ENCODE results near the gene FBL.
"Not testable (repeated sequence)": the region's sequence is repeated elsewhere in the genome, so short reads cannot be mapped to it uniquely, and the experiment has no call there.

Gene FBL

GRCh38 chr19:39820696-39821095, 25.5 kb downstream of the FBL start:
- no peak for DNase-seq

DNA sequence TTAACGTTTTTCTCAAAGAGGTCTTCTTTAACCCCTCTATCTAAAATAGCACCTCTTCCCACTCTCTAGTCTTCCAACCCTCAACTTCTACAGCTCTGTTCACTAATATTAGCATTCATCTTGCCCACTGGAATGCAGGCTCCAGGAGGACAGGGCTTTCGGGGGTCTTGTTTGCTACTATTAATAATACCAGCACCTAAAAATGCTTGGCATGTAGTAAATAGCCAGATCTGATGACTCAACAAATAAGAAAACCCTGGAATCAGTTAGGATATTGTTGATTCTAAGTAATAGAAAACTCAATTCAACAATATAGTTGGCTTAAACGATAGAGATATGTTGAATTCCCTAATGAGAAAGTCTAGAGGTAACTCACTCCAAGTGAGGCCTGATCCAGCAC, 26.4 kb downstream of the FBL start:
- DNase-seq = no peak

GRCh38 chr19:39818626-39819097, 27.5 kb downstream of the FBL start:
- no peak for DNase-seq

DNA sequence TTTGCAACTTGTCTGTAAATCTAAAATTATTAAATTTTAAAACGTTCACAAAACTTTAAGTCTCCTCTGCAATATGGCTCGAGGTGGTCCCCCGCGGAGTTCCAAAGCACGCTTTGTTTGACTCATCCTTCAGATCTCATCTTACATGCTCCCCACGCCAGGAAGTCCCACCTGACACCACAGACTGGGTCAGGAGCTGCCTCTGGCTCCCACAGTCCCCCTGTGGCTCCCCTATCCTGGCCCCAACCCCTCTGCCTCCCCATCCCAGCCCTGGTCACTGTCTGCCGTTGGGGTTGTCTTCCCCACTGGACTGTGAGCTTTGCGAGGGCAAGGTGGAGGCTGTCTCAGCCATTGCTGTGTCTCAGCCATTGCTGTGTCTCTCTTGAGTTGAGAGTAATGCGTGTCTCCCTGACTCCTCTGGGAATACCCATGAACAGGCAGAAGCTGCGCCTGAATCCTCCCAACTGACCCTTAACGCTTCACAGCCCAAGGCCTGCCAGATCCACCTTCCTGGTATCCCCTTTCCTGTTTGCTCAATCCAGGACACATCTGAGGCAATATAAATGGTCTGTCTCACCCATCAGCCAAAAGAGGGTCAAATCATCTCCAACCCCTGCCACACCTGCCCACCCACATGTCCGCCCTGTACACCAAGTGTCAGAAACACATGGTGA, 28.2 kb downstream of the FBL start:
- no peak for DNase-seq

GRCh38 chr19:39816287-39817048, 29.7 kb downstream of the FBL start:
- DNase-seq = no peak

DNA sequence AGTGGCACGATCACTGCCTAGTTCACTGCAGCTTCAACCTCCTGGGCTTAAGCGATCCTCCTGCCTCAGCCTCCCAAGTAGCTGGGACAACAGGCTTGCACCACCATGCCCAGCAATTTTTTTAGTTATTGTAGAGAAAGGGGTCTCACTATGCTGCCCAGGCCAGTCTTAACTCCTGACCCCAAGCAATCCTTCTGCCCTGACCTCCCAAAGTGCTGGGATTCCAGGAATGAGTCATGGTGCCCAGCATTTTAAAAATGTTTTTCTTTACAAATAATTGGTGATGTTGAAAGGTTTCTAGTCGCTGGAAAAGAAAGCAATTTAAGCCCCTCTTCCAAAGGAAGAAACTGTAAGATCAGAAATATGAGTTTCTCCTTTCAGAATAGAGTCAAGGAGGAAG, 31.6 kb downstream of the FBL start:
- no peak for DNase-seq

DNA sequence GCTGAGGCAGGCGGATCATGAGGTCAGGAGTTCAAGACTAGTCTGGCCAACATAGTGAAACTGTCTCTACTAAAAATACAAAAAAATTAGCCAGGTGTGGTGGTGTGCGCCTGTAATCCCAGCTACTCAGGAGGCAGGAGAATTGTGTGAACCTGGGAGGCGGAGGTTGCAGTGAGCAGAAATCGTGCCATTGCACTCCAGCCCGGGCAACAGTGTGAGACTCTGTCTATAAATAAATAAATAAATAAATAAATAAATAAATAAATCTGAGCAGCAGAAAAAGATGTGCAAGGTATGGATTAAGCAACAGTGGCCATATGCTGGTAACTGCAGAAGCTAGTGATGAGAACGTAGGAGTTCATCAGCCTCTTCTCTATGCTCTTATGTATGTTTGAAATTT, 32.1 kb downstream of the FBL start:
- not testable (repeated sequence) for DNase-seq

GRCh38 chr19:39813264-39813993, 32.8 kb downstream of the FBL start:
- DNase-seq = no peak

DNA sequence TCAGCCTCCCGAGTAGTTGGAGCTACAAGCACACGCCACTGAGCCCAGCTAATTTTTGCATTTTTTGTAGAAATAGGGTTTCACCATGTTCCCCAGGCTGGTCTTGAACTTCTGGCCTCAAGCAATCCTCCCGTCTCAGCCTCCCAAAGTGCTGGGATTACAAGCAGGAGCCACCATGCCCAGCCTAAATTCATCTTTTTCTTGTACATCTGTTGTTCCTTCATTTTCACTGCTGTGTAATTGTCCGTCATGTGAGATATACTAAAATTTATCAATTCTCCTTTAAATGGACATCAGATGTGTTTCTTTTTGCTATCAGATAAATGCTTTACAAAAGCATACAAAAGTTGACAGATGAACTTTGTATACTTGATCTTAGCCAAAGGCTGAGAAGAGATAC, 35.1 kb downstream of the FBL start:
- DNase-seq = no peak

DNA sequence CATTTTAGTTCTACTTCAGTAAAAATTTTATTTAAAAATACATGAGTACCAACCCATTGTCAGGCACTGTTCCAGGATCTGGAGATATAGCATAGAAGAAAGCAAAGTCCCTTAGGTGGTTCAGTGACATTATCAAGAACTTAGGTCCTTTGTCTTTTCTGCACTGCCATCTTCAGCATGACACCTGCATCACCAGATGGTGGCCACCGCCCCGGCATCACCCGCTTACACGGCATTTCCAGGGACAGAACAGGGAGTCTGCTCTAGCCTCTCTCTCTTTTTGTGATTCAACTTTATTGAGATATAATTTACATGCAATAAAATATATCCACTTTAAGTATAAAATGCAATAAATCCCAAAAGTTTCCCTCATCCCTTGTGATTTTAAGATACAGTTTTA, 35.8 kb downstream of the FBL start:
- DNase-seq = no peak

GRCh38 chr19:39809368-39809767, 36.8 kb downstream of the FBL start:
- no peak for DNase-seq

DNA sequence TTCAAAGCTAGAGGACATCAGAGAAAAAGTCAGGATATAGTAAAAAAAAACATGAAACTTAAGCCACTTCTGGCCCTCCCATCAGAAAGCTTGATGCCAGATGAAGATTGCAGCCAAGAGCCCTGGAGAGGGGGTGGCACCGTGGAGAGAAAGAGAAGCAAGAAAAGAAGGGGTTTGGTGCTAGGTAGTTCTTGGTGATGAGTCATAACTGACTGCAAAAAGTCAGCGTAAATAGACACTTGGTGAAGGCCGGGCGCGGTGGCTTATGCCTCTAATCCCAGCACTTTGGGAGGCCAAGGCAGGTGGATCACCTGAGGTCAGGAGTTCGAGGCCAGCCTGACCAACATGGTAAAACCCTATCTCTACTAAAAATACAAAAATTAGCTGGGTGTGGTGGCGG, 37.5 kb downstream of the FBL start:
- not testable (repeated sequence) for DNase-seq

DNA sequence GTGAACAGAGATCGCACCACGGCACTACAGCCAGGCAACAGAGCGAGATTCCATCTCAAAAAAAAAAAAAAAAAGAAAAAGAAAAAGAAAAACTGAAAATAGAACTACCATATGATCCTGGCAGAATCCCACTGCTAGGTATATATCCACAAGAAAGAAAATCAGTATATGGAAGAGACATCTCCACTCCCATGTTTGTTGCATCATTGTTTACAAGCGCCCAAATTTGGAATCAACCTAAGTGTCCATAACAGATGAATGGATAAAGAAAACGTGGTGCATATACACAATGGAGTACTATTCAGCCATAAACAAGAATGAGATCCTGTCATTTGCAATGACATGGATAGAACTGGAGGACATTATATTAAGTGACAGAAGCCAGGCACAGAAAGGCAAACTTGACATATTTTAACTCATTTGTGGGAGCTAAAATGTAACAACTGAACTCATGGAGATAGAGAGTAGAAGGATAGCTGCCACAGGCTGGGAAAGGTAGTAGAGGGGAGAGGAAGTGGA, 38.3 kb downstream of the FBL start:
- no peak for DNase-seq

DNA sequence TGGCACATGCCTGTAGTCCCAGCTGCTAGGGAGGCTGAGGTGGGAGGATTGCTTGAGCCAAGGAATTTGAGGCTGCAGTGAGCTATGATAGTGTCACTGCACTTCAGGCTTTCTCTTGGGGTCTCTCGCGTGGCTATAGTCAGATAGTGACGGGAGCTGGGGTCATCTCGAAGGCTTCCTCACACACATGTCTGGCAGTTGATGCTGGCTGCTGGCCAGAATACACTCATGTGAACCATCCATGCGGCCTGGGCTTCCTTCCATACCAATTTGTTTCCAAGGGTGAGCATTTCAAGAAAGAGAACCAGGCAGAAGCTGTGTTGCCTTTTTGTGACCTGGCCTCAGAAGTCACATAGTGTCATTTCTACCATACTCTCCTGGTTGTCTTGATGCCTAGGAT, 41.1 kb downstream of the FBL start:
- no peak for DNase-seq

GRCh38 chr19:39802958-39803357, 43.2 kb downstream of the FBL start:
- DNase-seq = peak; percentile 11

GRCh38 chr19:39797083-39797482, 49.1 kb downstream of the FBL start:
- no peak for DNase-seq

GRCh38 chr19:39796000-39796498, 50.1 kb downstream of the FBL start:
- no peak for DNase-seq

- no peak for DNase-seq
Observed at GRCh38 chr19:39795001-39795400, 51.2 kb downstream of the FBL start.

DNA sequence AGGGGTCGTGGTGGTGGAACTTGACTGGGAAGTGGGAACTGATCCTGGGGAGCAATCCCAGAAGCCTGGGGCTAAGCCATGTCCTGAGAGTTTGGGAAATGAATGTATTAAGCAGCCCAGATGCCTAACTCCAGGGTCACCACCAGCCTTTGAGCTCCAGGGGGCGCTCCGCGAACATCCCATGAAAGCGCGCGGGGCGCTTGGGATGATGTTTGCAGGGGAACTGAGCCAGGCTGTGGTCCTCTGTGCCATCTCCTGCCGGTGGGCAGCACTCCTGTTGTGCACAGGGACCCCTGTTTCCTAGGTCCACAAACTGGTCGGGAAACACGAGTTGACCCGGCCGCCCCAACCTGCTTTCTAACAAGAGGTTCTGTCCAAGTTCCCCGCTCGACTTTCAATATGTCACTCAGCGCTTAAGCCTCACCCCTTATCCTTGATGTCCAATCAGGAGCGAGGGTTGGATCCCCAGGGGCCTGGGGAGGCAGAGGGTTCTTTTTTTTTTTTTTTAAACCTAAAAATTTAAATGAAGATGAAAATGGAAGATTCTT, 53.1 kb downstream of the FBL start:
- peak; percentile 75 for DNase-seq

- DNase-seq = no peak
Observed at GRCh38 chr19:39788244-39788643, 57.9 kb downstream of the FBL start.

Measured in NCI-H2107 (cell line).